Neutrophil (primary cell): ENCODE results near the gene HIVEP1.

ENCODE experiments used
- H3K27ac ChIP-seq: fragments of 200-600 bp; sonication (generic); 2 replicates; pipeline ENCODE4 v1.5.1; 2016; ENCODE audit warnings: mild to moderate bottlenecking, moderate library complexity
- H3K27me3 ChIP-seq: fragments of 200-600 bp; sonication (generic); 2 replicates; pipeline ENCODE4 v1.6.0; 2016; ENCODE audit warnings: mild to moderate bottlenecking
- H3K36me3 ChIP-seq: fragments of 200-600 bp; sonication (generic); 2 replicates; pipeline ENCODE4 v1.5.1; 2017
- H3K4me1 ChIP-seq, 2 experiments: fragments of 200-600 bp in 1 of 2; sonication (generic) in 1 of 2; 1 replicate in 1 of 2; 2 replicates in 1 of 2; pipeline versions ENCODE4 v1.5.1 to v1.6.1; 2013 to 2016; ENCODE audit warnings: low read depth in 1 of 2, low read length in 1 of 2, mild to moderate bottlenecking in 1 of 2, moderate library complexity in 1 of 2; ENCODE audit not compliant: control insufficient read depth in 1 of 2, insufficient read depth in 1 of 2
- H3K4me3 ChIP-seq, 2 experiments: fragments of 200-600 bp in 1 of 2; sonication (generic) in 1 of 2; 1 replicate in 1 of 2; 2 replicates in 1 of 2; pipeline ENCODE4 v1.5.1; 2013 to 2016; ENCODE audit warnings: low read depth in 1 of 2, low read length in 1 of 2, mild to moderate bottlenecking in 1 of 2, moderate library complexity in 1 of 2
- H3K9me3 ChIP-seq: fragments of 200-600 bp; sonication (generic); 2 replicates; pipeline ENCODE4 v1.5.1; 2016
- CTCF ChIP-seq: fragments of 200-600 bp; sonication (generic); IDR thresholded peaks from 2 replicates; pipeline ENCODE4 v1.5.1; 2016; ENCODE audit warnings: antibody characterized with exemption

HIVEP1 gene

DNA sequence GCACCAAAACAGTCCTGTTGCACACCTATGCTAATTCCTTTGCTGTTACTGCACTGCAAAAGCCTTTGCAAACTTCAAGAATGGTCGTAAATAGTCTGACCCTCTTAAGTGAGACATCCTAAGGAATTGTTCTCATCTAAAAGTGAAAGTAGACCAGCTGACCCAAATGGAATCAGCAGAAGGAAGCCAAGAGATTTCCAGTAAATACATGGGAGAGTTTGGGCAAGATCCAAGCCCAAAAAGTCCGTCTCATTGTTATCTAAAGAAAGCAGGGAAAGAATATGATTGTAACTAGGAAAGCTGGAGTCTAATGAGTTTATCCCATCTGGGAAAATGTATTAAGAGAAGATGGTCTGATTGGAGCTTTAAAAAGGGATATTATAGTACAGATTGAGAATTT lies 43.0 kb upstream of the HIVEP1 start:
- Histone ChIP-seq H3K36me3 (no peaks in the 10 kb centered on the region), H3K27ac (no peak overlapping the region), H3K4me3 (no peak overlapping the region)

DNA sequence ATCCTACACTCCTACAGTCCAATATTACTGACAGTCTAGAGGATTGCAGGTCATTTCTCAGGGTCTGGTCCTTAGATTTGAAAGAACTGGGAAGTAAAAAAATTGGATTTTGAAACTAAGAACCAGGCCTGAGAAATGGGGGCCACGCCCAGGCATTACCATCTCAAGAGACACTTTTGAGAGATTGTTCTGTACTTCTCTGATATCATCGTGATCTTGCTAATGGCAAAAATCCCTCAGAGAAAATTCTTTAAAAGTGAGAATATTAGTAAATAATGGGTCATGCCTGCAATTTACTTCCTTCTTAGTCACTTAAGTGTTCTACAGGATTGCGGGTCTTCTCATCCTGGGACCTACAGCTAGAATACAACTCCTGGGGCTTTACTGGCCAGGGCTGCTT lies 42.0 kb upstream of the HIVEP1 start:
- no peak for TF ChIP-seq CTCF
- Histone ChIP-seq H3K27me3 (no peaks in the 10 kb centered on the region), H3K9me3 (no peaks in the 10 kb centered on the region), H3K4me1 (peaks cover 0 to 2% of the 10 kb centered on the region in 2 experiments), H3K4me3 (no peak overlapping the region), H3K36me3 (no peaks in the 10 kb centered on the region), H3K27ac (no peak overlapping the region)

More for the DNA sequence above, 43.0 kb upstream of the HIVEP1 start:
- H3K4me1 ChIP-seq: no peaks in the 10 kb centered on the region
- no peaks in the 10 kb centered on the region for H3K9me3 ChIP-seq
- no peaks in the 10 kb centered on the region for H3K27me3 ChIP-seq
- TF ChIP-seq CTCF: no peak

DNA sequence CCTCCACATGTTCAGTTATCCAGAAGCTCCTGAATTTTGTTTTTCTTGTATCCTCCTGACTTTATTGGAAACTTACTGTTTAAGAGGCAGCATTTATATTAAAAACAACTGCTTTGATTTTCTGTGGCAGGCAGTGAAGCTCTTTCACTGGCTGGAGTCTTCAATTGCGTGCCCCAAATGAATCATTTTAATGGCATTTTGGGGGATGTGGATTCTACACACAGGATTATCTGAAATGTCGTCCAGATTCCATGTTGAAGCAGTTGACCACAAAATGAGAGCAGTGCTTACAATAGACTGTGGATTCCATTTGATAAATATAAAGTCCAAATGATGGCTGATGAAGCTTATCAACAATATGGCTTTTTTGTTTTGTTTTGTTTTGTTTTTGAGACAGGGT lies 41.0 kb upstream of the HIVEP1 start:
- peaks cover 8 to 10% of the 10 kb centered on the region in 2 experiments for H3K4me1 ChIP-seq
- H3K36me3 ChIP-seq: no peaks in the 10 kb centered on the region
- no peaks in the 10 kb centered on the region for H3K27me3 ChIP-seq
- no peak overlapping the region for H3K27ac ChIP-seq
- H3K9me3 ChIP-seq: no peaks in the 10 kb centered on the region
- H3K4me3 ChIP-seq: no peak overlapping the region
- TF ChIP-seq CTCF: no peak

GRCh38 chr6:11972270-11972669 lies 39.8 kb upstream of the HIVEP1 start:
- no peaks in the 10 kb centered on the region for H3K9me3 ChIP-seq
- no peaks in the 10 kb centered on the region for H3K27me3 ChIP-seq
- H3K27ac ChIP-seq: no peak overlapping the region
- no peak overlapping the region for H3K4me3 ChIP-seq
- peaks cover 8 to 12% of the 10 kb centered on the region in 2 experiments for H3K4me1 ChIP-seq
- TF ChIP-seq CTCF: no peak
- no peaks in the 10 kb centered on the region for H3K36me3 ChIP-seq

GRCh38 chr6:11972806-11973205 lies 39.3 kb upstream of the HIVEP1 start:
- peaks cover 8 to 12% of the 10 kb centered on the region in 2 experiments for H3K4me1 ChIP-seq
- no peak for TF ChIP-seq CTCF
- no peaks in the 10 kb centered on the region for H3K27me3 ChIP-seq

GRCh38 chr6:11973238-11973637 lies 38.9 kb upstream of the HIVEP1 start:
- TF ChIP-seq CTCF: no peak
- Histone ChIP-seq H3K36me3 (no peaks in the 10 kb centered on the region), H3K4me3 (no peak overlapping the region), H3K27ac (no peak overlapping the region), H3K4me1 (peaks cover 8 to 12% of the 10 kb centered on the region in 2 experiments), H3K9me3 (no peaks in the 10 kb centered on the region), H3K27me3 (no peaks in the 10 kb centered on the region)

More at GRCh38 chr6:11972806-11973205, 39.3 kb upstream of the HIVEP1 start:
- no peak overlapping the region for H3K4me3 ChIP-seq
- no peaks in the 10 kb centered on the region for H3K9me3 ChIP-seq
- H3K27ac ChIP-seq: no peak overlapping the region
- no peaks in the 10 kb centered on the region for H3K36me3 ChIP-seq
